ENCODE results near the gene EXOSC2. TPM values are rescaled to one million over a fixed set of nuclear protein-coding genes. Genes with fewer than 3 reads are reported as not detected.

EXOSC2 gene
- total and polyA plus RNA-seq, 2 of the 4 experiments (the other 2 are of a cell fraction), result 27.0 to 48.6 TPM

DNA sequence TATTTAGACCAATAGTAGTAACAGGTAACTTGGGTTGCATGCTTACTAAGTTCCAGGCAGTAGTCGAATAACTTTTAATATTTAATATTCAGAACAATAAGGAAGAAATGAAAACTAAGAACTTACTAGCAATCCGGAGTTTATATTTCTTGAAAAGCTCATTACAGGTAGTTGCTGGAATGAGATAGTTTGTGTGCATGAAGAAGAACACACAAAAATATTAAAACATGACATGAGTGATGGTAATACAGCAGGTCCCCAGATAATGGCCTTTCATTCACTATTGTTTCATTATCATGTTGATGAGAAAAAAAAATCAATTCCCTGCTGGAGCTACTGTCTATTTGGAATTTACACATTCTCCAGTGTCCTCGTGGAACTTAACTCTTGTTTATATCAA, 44.7 kb downstream of the EXOSC2 start:
- H3K23ac ChIP-seq (ENCODE audit: low read depth, low read length), result no peak overlapping the region
- no peak overlapping the region for H4K91ac ChIP-seq (ENCODE audit: insufficient read depth, low read depth, low read length)
- no peak overlapping the region for H3K27ac ChIP-seq (ENCODE audit: insufficient read depth, low read length)
- H3K9ac ChIP-seq (ENCODE audit: low read depth, low read length), result no peak overlapping the region
- H4K8ac ChIP-seq (ENCODE audit: low read depth in 2 of 2, low read length in 2 of 2), result no peak overlapping the region
- no peak overlapping the region for H2AFZ ChIP-seq (replicated peaks; ENCODE audit: low read length, poor library complexity)
- no peak overlapping the region for H2AK5ac ChIP-seq (ENCODE audit: low read depth, low read length)
- H2BK120ac ChIP-seq (ENCODE audit: low read depth, low read length), result no peak overlapping the region
- peaks cover 39 to 77% of the 10 kb centered on the region in 2 experiments for H3K79me1 ChIP-seq (ENCODE audit: low read depth in 1 of 2, low read length in 2 of 2)
- no peak overlapping the region for H4K5ac ChIP-seq (ENCODE audit: low read depth, low read length)
- H2BK5ac ChIP-seq (ENCODE audit: low read depth, low read length, poor library complexity, severe bottlenecking), result no peak overlapping the region
- no peak overlapping the region for H3K4me2 ChIP-seq (ENCODE audit: low read depth, low read length)
- intact Hi-C loops (cut with micrococcal nuclease), result no loop called here
- H3K4me1 ChIP-seq (ENCODE audit: control insufficient read depth, insufficient read depth, low read length), result peaks cover 1% of the 10 kb centered on the region
- peaks cover 10% of the 10 kb centered on the region; the same call in 1 of the 2 replicates for H3K9me1 ChIP-seq (ENCODE audit: insufficient read depth, low read length)
- no peaks in the 10 kb centered on the region for H3K9me3 ChIP-seq (ENCODE audit: control insufficient read depth, insufficient read depth, low read length)
- no peak overlapping the region for H2BK20ac ChIP-seq (ENCODE audit: low read depth, low read length)
- TF ChIP-seq CTCF (conservative IDR thresholded peaks at IDR 0.05; ENCODE audit: low read depth, low read length), result no peak
- TF ChIP-seq, protein P1, sequence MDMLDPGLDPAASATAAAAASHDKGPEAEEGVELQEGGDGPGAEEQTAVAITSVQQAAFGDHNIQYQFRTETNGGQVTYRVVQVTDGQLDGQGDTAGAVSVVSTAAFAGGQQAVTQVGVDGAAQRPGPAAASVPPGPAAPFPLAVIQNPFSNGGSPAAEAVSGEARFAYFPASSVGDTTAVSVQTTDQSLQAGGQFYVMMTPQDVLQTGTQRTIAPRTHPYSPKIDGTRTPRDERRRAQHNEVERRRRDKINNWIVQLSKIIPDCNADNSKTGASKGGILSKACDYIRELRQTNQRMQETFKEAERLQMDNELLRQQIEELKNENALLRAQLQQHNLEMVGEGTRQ (IDR thresholded peaks at IDR 0.05; ENCODE audit: low read depth, low read length), result no peak
- no peak for TF ChIP-seq POLR2A (IDR thresholded peaks at IDR 0.05; ENCODE audit: low read depth, low read length)
- no peak for TF ChIP-seq NFE2L2 (IDR thresholded peaks at IDR 0.05; ENCODE audit: low read depth, low read length)
- BruUV-seq (replicated peaks), result no TSS peak
- no peaks in the 10 kb centered on the region for H3K27me3 ChIP-seq (ENCODE audit: control insufficient read depth, insufficient read depth, low read length)
- H3K18ac ChIP-seq (ENCODE audit: low read depth, low read length), result no peak overlapping the region
- WGBS, 2 experiments (ENCODE audit: extremely low coverage in 2 of 2, insufficient read length in 1 of 2), result no CpG with 5 or more reads among the region's 3 CpGs
- H2BK15ac ChIP-seq (ENCODE audit: low read depth, low read length), result no peak overlapping the region
- ChIA-PET POLR2A (ENCODE audit: unreplicated experiment) (interaction anchor here (0.7 kb wide), 1 partner anchor 49 kb away, joined by 3 read pairs; no protein-coding TSS in a partner anchor), CTCF (no interaction called here)
- DNase-seq (no peak), ATAC-seq (ENCODE audit: low read depth) (no peak)
- H3K56ac ChIP-seq (ENCODE audit: extremely low read depth, insufficient read depth, low read length), result no peak overlapping the region
- peaks cover 2% of the 10 kb centered on the region; the same call in 1 of the 2 replicates for H3K36me3 ChIP-seq (ENCODE audit: control insufficient read depth, insufficient read depth, low read length)
- dilution Hi-C loops (cut with HindIII; ENCODE audit: low sequenced_read_pairs, unreplicated experiment), result no loop called here
- H3K4ac ChIP-seq (ENCODE audit: low read depth, low read length), result no peak overlapping the region
- in situ Hi-C loops (cut with MboI; ENCODE audit: low sequenced_read_pairs), result no loop called here
- H3K4me3 ChIP-seq (ENCODE audit: insufficient read depth, low read depth, low read length), result no peak overlapping the region
- no peak overlapping the region for H2AK9ac ChIP-seq (replicated peaks; ENCODE audit: low read depth, low read length, poor library complexity)
- H3K14ac ChIP-seq (replicated peaks; ENCODE audit: low read depth, low read length), result no peak overlapping the region
- H4K20me1 ChIP-seq (ENCODE audit: insufficient read depth, low read length), result 0 out of 2 replicates have a peak, but pooled peaks cover 4% of the 10 kb centered on the region
